Measurements from ENCODE around the gene IMPG2.
A peak's percentile ranks its signal among the peaks of the same experiment; 100 is the strongest.

IMPG2 gene

DNA sequence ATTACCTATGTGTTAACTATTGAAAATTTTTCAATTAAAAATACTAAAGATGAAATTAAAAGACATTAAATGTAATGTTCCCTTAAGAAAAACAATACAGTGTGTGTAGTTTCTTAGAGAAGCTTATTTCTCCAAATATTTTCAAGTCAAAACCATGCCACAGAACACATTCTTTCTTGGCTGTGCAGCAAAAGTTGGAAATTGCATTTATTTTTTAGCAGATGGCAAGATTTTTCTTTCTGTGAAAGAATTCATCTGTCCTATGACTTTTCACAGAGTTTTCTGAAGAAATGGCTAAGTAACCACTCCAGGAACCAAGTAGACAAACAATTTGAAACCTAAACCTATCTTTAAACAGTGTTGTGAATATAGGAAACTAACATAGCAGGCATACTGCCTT is 47.2 kb downstream of the IMPG2 start:
- FAIRE-seq = no peak

GRCh38 chr3:101271728-101272127 is 48.6 kb downstream of the IMPG2 start:
- FAIRE-seq = no peak

- no peak for FAIRE-seq
Observed at GRCh38 chr3:101270149-101270548, 50.2 kb downstream of the IMPG2 start.

GRCh38 chr3:101268971-101269671 is 51.3 kb downstream of the IMPG2 start:
- no peak for FAIRE-seq

DNA sequence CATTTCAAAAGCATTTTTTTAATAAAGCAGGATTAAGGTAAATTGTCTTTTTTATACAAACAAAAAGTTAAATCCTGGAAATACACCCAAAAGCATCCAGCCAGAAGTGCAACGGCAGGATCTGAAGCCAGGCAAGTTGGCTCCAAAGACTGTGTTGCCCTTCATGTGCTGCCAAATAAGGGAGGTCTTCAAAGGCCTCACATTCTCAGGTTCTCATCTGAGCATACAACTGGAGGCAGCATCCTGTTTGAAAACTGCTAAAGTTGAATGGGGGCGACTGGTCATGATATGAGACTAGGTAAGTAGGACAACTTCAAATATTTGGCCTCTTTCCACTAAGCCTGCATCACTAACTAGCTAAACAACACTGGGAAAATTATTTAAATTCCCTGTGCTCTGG is 52.2 kb downstream of the IMPG2 start:
- no peak for FAIRE-seq

DNA sequence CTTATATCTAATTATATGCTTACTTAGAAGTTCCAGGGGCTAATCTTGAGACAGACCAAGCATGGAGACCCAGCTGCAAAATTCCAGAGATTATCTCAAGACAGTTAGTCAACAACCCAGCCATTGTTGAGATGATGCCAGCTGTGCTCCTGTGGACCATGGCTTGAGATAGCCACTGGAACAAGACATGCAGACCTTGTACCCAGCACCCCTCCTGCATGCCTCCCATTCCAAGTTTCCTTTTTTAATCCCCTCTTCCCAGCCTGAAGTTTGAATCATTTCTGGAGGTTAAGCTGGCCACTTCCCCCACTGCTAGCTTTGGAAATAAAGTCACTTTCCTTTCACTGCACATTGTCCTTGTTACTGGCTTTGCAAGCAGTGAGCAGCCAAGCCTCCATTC is 53.8 kb downstream of the IMPG2 start:
- FAIRE-seq = no peak

DNA sequence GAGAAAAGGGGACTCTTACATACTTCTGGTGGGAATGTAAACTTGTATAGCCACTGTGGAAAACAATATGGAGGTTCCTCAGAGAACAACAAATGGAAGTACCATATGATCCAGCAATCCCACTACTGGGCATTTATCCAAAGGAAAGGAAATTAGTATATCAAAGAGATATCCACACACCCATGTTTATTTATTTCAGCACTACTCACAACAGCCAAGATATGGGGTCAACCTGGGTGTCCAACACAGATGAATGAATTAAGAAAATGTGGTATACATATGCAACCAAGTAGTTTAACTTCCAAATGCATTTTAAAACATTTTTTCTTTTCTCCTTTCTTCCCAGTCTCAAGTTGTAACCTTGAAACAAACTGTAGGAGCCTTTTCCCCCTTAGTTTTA is 54.3 kb downstream of the IMPG2 start:
- FAIRE-seq = no peak

DNA sequence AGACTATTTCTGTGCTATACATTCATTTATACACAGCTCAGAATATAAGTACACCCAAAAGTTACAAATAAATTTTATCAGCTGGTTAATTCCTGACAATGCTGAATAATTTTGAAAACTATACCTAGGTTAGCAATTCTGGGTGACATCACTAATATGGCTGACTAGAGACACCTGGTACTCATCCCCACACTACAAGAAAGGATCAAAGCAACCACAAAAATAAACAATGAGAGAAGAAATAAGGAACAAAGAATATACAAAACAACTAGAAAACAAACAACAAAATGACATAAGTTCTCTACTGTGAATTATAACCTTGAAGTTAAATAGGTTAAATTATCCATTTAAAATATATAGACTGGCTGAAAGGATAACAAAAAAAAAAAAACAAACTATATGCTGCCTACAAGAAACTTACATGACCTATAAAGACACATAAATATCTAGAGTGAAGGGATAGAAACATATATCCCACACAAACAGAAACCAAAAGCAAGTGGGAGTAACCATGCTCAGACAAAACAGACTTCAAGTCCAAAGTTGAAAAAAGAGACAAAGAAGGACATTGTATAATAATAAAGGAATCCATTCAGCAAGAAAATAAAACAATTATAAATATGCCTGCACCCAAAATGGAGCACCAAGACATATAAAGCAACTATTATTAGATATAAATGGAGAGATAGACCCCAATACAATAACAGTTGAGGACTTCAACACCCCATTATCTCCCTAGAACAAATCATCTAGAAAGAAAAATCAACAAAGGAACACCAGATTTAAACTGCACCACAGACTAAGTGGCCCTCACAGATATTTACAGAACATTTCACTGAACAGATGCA is 57.8 kb downstream of the IMPG2 start:
- FAIRE-seq = peak; percentile 94

DNA sequence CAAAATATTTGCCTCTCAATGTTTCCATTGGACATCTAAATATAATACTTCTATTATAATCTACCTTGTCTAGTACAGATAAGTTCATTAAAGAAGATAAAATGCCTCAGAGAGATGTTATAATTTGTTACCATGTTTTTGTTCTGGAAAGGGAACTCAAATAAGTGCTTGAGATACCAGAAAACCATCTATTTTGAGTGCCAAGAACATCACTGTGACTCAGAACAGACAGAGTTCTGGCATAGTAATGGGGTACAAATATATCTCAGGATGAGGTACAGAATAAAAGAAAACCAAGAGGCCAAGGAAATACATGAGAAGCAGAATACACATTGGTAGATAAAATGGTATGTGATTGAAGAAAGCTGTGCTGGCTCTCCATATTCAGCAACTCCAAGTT is 58.9 kb downstream of the IMPG2 start:
- no peak for FAIRE-seq

DNA sequence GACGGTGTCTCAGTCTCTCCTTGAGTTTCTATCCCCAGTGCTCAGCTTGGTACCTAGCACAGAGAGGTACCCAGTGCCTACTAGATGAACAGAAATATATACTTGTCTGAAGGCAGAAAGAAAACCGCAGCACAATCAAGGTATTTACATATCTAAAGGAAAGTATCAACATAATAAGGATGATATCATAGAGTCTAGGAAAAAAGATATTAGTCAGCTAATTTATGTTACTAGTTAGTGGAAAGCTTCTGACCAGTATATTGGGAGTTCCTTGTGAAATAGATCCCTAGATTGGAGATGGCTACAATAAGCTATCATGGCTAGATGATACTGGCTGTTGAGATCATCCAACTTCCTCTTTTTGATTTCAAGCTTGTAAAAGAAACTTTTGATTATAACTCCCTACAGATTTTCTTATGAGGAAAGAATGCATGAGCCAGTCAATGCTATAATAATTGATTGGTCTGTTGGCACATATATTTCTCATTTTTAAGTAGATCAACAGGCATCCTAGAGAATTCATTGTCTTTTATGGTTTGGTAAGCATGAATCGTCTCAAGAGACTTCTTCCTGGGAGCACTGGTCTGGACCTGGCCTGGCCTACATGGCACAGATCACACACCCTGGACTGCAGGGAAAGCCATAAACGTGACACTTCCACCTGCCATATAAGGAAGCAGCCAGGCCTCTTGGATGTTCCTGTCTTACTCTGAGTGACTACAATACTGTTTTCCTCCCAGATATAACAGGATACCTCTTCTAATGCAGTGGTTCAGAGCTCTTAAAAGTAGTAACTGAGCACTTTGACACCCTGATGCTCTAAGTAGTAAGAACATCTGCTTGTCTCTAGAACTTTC is 60.7 kb downstream of the IMPG2 start:
- no peak for FAIRE-seq

GRCh38 chr3:101256511-101256910 is 63.9 kb downstream of the IMPG2 start:
- FAIRE-seq = no peak

DNA sequence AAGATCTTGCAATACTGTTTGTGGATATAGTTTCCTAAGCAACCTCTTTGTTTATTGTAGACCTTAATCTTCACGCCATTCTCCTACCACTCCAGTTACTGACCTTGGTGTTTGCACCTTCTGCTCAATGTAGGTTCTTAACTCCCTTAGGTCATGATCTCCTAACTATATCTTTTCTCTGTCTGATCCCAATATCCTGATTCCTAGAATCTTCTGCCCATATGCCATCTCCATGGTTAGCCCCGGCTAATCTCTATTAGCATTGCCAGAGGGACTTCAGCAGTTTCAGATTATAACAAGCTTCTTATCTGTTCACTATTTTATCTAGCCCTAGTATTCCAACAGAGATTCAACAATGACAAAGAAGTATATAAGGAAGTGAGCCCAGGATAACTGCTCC is 64.9 kb downstream of the IMPG2 start:
- FAIRE-seq = no peak

DNA sequence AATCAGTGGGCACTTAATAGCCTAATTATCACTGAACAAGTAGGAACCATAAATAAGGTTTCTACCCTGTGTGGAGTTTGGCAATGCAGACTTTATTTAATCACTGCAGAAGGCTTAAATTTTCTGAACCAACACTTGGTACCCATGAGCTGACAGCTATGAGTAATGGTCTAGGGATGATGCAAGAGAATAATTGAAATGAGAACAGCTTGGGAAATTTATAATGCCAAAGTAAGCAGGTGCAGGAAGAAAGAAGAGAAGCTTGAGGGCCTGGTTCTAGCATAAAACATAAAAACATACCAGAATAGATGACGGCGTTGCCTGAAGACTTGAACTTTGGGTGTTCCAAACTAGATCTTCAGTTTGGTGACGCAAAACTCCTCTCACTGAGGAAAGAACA is 67.0 kb downstream of the IMPG2 start:
- FAIRE-seq = no peak

GRCh38 chr3:101252945-101253344 is 67.4 kb downstream of the IMPG2 start:
- no peak for FAIRE-seq

GRCh38 chr3:101252307-101252706 is 68.1 kb downstream of the IMPG2 start:
- no peak for FAIRE-seq

DNA sequence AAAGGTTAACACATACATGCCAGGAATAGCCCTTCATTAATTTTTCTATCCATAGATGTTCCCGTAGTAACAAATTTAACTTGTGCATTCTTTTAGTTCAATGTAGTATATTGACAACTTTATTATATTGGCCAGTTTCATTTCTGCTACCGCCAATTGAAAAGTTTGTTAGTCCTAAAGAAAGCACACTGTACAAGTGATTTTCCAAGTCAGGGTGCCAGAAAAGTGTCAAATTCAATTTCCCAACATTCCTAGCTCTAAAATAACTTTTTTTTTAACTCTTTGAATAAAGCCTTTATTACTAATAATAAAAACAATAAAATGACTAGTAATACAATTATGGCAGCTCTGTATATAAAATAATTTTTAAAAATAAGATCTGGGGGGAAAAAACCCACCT is 68.9 kb downstream of the IMPG2 start:
- FAIRE-seq = no peak

DNA sequence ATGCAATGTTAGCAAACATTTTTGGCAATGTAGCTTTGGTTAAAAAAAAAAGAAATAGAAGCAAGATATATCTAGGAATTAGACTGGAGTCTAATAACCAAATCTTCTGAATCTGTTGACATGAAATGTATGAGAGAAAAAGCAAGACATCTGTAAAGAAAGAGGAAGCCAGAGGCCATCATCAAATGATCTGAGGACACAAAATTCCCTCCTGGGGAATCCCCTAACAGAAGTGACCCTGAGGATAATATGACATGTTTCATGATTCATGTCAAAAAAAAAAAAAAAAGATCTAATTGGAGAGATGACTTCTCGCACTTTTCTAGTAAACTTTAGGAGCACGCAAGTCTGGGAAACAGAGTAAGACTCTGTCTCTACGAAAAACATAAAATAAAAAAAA is 70.9 kb downstream of the IMPG2 start:
- no peak for FAIRE-seq

GRCh38 chr3:101248736-101249135 is 71.6 kb downstream of the IMPG2 start:
- FAIRE-seq = no peak

- FAIRE-seq = no peak
Observed at GRCh38 chr3:101244212-101244575, 76.2 kb downstream of the IMPG2 start.

DNA sequence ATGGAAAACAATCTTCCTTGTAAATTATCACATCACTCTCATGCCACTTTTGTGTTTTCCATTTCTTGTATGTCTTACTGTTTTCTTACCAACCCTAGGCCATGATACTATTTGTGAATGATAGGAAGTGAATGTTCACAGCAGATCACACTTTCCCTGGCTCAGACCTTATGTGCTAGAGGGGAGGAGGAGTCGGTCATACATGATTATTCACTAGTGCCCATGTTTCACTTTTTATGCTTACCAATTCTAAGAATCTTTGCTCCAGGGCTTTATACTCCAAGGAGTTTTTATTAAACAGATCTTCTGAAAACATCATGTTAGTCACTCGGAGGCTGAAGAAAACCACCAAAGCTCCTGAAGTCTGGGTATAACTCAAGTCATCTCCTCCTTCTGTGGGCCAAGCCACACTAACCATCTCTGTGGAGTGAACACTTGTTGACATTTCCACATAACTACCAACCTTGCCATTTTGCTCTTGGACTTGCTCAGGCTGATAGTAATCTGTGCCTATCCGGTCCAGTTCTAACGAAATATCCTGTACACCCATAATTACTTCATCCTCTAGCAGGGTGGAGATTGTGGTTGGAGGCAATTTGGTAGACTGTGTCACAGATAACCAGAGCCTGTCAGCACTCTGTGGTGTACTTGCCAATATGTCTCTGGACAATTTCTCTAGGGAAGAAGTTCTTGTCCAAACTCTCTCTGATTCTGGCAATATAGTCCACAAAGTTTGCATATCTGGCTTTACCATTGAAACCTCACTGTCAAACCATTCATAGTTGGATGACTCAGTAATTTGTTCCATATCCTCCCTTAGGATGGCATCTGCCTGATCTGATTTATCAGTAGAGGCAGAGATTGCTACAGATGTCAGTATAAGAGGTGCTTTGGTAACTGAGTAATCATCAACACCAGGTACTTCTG is 76.8 kb downstream of the IMPG2 start:
- no peak for FAIRE-seq

GRCh38 chr3:101240719-101241399 is 79.5 kb downstream of the IMPG2 start:
- no peak for FAIRE-seq

GRCh38 chr3:101235048-101235447 is 85.3 kb downstream of the IMPG2 start:
- FAIRE-seq = no peak

Measured in islet of Langerhans (tissue), 1 donor.